CD4-positive, alpha-beta T cell treated with Interleukin-4 for 4 hours (primary cell): ENCODE measurements around the gene PHOSPHO1.
"Not testable (repeated sequence)": the region's sequence is repeated elsewhere in the genome, so short reads cannot be mapped to it uniquely, and the experiment has no call there.

ENCODE experiments used
- DNase-seq: peaks from one replicate; pipeline ENCODE4 v3.0.0-alpha.2; 2020

The PHOSPHO1 gene

DNA sequence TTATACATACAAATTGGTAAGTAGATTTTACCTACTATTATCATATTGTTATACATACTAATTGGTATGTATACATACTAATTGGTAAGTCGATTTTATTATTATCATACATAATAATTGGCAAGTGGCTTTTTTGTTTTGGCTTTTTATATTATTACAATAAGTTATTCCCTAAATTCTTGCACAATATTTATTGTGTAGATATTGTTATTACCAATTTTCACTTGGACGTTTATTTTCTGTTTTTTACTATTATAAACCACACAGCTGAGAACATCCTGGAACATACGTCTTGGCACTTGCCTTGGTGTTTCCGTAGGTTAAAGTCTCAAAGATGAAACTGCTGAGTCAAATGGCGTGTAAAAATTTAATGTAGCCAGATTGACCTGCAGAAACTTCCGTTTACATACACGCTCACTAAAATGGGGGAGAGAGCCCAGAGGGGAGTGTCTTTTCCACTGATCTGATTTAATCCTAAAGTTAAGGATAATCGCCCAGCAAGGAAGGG lies 39.1 kb downstream of the PHOSPHO1 start:
- DNase-seq = no peak

- no peak for DNase-seq
Measured at GRCh38 chr17:49190932-49191331, 39.7 kb downstream of the PHOSPHO1 start.

GRCh38 chr17:49187301-49187700 lies 43.3 kb downstream of the PHOSPHO1 start:
- DNase-seq = no peak

DNA sequence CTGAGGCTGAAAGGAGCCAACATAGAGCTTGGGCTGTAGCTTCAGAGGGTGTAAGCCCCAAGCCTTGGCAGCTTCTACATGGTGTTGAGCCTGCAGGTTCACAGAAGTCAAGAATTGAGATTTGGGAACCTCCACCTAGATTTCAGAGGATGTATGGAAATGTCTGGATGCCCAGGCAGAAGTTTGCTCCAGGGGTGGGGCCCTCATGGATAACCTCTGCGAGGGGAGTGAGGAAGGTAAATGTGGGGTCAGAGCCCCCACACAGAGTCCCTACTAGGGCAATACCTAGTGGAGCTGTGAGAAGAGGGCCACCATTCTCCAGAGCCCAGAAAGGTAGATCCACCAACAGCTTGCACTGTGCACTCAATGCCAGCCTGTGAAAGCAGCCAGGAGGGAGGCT lies 45.2 kb downstream of the PHOSPHO1 start:
- not testable (repeated sequence) for DNase-seq

GRCh38 chr17:49184522-49184921 lies 46.1 kb downstream of the PHOSPHO1 start:
- DNase-seq = not testable (repeated sequence)

DNA sequence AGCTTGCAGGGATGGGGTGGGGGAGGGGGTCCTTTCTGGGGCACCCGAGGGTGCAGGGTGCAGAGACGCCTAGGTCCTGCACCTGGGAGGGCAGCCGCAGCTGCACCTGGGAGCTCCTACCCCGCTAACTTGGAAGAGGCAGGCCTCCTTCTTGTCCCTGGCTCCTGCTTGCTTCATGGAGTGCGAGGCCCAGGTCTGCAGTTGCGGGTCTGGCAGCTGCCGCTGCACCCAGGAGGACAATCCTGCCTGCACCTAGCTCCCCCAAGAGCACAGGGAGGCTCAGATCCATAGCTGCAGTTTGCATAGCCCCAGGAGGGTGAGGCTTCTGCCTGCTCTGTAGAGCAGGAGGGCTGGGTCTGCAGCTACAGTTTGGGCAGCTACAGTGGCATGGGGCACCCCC lies 46.8 kb downstream of the PHOSPHO1 start:
- no peak for DNase-seq

DNA sequence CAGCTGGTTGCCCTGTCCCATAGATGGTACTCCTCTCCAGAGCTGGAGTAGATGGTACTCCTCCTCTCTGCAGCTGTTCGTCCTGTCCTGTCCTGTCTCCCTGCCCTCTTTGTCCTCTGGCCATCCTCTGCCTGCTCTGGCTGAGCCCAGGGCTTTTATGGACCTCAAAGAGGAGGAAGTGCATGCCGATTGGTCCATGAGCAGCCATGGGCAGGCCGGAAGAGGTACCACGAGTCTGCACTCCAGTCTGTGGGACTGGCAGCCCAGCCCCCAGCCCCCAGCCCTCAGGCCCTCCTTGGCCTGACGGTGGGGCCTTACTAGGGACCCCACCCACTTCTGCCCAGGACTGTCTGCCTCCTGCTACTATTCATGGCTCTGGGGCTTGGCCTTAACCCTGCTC lies 47.2 kb downstream of the PHOSPHO1 start:
- no peak for DNase-seq

DNA sequence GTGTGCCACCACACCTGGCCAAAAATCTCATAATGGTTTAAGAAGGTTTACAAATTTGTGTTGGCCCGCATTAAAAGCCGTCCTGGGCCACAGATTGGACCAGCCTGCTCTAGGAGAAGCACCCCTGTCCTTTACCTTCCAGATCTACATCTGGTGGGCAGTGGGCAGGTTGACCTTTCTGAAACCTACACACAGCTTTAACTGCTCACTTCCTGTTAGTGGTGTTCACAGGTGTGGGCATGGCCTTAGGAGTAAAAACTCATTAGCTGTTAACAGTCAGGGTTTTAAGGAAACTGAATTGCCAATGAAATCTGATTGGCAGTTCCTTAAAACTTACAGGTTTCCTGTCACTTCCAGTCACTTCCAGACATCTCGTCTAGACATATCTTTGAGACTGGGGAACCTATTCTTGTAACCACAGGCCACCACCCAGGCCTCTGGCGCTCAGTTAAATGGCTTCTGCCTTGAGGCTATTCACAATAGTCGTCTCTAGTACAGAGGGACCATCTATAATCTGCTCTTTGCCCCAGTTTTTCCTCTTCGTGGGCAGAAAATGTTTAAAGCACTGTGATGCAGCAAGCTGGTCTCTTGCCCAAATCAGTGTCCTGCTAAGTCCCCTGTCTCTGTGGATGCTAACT lies 49.5 kb downstream of the PHOSPHO1 start:
- DNase-seq = no peak

GRCh38 chr17:49180303-49180702 lies 50.3 kb downstream of the PHOSPHO1 start:
- DNase-seq = peak; percentile 62

DNA sequence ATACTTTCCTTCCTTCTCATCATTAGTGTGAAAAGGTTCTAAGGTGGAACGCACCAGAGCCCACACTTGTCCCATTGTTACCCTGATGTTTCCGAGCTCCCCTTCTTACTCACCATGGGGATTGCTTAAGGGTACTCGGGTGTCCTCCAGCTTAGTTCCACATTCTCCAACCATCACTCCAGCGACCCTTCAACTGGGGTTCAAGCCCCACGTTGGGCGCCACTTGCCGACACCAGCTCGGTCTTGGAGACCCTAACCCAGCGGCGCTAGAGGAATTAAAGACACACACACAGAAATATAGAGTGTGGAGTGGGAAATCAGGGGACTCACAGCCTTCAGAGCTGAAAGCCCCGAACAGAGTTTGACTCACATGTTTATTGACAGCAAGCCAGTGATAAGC lies 54.6 kb downstream of the PHOSPHO1 start:
- DNase-seq = not testable (repeated sequence)
